HG03575 (cell line): ENCODE measurements around the gene POU3F1.

Source experiments
- ATAC-seq: cut with Tn5 transposase; IDR thresholded peaks from one replicate; pipeline ENCODE4 v1.9.1; 2021; ENCODE audit not compliant: unreplicated experiment, insufficient number of reproducible peaks, low FRiP score; ENCODE audit errors: extremely low read depth

POU3F1 gene

GRCh38 chr1:38075191-38075590 is 28.6 kb upstream of the POU3F1 start:
- no peak for ATAC-seq

DNA sequence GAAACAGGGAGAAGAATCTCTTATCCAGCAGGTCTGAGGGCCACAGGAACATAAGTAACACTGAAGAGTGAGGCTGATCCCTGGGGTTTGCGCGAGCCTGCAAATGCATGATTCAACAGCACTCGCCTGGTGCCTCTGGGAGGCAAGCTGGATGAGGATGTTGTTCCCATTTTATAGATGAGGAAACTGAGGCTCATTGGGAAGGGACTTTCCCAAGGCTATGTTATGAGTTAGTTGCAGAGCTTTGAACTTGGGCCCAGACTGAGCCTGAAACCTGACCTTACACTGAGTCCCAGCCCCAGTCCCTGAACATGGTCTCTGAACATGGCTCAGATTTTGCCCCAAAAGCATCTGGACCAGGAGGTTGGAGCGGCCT is 27.7 kb upstream of the POU3F1 start:
- no peak for ATAC-seq

DNA sequence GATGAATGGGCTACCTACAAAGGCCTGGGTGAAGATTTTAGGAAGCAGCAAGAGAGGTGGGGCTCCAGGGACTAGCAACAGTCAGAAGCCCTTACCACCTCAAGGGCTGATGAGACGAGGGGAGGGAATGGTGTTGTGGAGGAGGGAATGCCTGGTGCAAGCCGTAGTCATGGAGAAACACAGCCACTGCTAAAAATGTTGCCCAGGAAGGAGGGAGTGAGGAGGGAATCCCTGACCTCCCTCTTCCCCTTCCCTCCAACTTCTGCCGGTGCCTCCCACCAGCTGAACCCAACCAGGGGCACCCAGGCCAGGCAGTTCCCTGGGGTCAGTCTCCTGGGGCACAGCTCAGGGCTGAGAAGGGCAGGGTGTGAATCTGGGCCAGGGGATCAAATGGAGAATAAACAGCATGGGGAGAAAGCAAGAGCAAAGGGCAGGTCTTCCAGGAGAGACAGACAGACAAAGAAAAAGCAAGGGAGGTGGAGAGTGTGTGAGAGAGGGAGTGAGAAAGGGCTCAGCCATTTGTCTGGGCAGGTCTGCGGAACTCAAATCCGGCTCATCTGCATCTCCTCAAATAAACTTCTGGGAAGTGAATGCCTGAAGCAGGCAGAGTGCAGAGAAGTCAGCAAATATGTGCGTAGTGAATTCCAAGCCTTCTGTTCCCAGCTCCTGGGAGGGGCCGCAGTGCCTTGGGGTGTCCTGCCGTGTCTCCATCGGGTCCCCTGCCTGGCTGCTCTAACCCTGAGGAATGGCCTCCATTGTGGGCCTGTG is 27.1 kb upstream of the POU3F1 start:
- ATAC-seq = no peak

- ATAC-seq = no peak
These were observed 26.3 kb upstream of the POU3F1 start for GRCh38 chr1:38072858-38073257.

DNA sequence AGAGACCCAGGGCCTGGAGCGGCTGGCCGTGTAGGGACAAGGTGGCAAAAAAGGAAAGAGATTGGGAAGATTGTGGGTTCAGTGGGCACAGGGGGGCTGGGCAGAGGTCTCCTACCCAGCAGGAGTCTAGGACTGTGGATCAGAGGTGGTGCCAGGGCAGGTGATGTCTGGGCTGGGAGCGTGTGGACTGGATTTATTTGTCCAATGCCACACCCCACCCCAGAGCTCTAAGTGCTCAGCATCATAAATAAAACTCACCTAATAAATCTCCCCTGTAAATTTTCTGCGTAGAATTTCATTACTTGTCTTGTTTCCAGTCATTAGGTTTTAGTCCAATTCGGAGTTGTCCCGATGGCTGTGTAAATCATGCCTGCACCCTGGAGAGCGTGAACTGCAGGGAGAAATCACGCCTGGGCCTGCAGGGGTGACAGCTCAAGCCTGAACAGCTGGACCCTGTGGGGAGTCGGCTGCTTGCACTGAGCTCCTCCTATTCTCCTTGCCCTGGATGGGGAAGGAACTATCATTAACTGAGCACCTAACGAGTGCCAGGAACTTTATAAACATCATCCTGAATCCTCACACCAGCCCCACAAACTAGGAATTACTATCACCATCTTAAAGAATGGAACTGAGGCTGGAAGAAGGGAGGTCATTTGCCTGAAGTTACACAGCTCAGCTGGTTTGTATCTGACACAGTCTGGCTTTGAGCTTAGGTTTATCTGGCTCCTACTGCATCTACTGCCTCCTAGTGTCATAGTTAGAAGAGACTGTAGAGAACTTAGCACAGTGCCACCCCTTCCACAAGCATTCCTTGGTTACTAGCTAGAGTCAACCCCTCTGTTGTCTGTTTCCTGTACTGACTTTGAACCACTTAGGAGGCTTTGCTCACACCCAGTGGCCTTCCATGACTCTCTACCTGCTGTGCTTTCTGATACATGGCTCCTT is 25.0 kb upstream of the POU3F1 start:
- ATAC-seq = no peak

GRCh38 chr1:38068980-38069340 is 22.4 kb upstream of the POU3F1 start:
- ATAC-seq = no peak

GRCh38 chr1:38068220-38068979 is 21.8 kb upstream of the POU3F1 start:
- no peak for ATAC-seq

GRCh38 chr1:38064197-38064903 is 17.8 kb upstream of the POU3F1 start:
- ATAC-seq = no peak

- ATAC-seq = no peak
These were observed 17.0 kb upstream of the POU3F1 start for GRCh38 chr1:38063616-38064015.

DNA sequence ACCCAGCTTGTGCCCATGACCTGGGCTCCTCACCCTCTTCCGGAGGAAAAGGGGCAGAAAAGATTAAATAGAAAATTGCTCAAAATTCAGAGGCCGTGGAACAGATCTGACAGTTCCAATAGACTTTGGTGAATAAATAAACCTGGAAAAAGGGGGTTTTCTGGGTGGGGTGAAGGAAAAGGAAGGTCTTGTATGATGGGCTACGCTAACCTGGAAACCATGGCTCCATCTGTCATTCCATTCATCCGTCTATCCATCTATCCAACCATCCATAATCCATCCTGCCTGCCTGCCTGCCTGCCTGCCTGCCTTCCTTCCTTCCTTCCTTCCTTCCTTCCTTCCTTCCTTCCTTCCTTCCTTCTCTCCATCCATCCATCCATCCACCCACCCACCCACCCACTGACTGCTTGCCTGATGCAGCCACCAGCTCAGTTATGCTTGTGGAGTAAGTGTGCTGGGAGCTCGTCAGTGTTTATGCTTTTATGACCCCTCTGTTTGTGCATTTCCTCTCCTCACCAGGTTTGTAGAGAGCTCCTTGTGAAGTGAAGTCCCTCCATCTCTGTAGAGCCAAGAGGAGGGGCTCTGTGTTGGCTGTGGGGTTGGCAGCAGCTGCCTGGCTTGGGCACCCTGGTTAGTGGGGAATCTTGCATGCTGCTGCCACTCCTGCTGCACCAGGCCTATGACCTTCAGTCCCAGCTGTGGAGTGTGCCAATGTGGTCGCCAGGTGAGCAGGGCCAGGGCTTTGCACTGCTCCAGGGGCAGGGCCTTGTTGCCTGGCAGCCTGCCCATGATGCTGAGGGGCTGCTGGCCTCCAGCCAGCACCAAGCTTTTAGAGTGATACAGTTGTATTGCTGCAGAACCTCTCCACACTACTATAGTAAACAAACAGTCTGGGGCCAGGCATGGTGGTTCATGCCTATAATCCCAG is 16.0 kb upstream of the POU3F1 start:
- no peak for ATAC-seq

GRCh38 chr1:38061883-38062328 is 15.3 kb upstream of the POU3F1 start:
- no peak for ATAC-seq

GRCh38 chr1:38061290-38061689 is 14.7 kb upstream of the POU3F1 start:
- no peak for ATAC-seq

- ATAC-seq = no peak
These were observed 13.9 kb upstream of the POU3F1 start for GRCh38 chr1:38060498-38060897.

GRCh38 chr1:38059635-38060250 is 13.2 kb upstream of the POU3F1 start:
- no peak for ATAC-seq

GRCh38 chr1:38055965-38056364 is 9.4 kb upstream of the POU3F1 start:
- no peak for ATAC-seq

- no peak for ATAC-seq
These were observed 8.8 kb upstream of the POU3F1 start for GRCh38 chr1:38055398-38055797.

DNA sequence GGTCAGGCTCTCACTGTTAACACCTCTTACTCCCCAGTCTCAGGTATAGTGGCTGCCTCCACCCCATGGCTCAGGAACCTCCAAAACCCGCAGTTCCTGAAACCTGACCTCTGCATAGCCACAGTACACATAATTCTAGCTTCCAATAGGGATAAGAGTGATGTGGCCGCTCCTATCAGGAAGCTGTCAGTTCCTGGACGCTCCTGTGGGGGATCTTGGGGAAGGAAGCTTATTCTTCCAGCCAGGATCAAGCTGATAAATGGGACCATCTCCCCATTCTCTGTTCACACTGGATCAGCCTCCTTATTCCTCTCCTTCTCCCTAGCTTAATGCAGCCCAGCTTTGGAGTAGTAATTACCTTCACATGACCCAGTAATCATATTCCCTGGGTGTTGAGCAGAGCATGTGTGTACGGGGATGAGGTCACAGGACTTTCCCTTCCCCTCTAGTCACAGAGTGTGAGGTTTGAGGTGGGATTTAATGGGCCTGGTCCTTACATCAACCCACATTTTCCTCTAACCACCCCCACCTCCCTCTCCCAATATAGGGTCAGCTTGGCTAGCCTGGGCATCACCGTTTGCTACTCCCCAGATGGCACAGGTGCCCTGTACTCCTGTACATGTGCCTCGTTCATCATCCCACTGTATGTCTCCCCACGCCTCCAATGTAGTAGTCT is 7.0 kb upstream of the POU3F1 start:
- ATAC-seq = no peak
